HG03060 (cell line): ENCODE data around the gene SMLR1.

Experiments used
- ATAC-seq: cut with Tn5 transposase; IDR thresholded peaks from one replicate; pipeline ENCODE4 v1.9.1; 2021; ENCODE audit warnings: low read depth, moderate number of reproducible peaks; ENCODE audit not compliant: unreplicated experiment

SMLR1 gene

DNA sequence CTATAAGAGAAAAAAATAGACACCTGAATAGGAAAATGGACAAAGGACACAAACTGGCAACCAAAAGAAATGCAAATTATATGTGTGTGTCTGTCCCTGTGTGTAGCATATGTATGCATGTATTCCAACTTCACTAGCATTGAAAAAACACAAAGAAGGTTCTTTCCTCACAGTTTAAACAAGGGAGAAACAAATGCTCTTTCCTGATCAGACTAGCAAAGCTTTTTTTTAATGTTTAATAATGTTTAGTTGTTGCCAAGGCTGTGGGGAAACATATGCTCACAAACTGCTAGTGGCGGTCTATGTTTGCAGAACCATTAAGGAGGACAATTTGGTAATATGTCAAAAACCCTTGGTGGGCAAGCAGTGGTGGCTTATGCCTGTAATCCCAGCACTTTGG is 22.4 kb downstream of the SMLR1 start:
- ATAC-seq = no peak

- no peak for ATAC-seq
Measured at GRCh38 chr6:130851026-130851425, 23.8 kb downstream of the SMLR1 start.

GRCh38 chr6:130852844-130853554 is 25.8 kb downstream of the SMLR1 start:
- no peak for ATAC-seq

DNA sequence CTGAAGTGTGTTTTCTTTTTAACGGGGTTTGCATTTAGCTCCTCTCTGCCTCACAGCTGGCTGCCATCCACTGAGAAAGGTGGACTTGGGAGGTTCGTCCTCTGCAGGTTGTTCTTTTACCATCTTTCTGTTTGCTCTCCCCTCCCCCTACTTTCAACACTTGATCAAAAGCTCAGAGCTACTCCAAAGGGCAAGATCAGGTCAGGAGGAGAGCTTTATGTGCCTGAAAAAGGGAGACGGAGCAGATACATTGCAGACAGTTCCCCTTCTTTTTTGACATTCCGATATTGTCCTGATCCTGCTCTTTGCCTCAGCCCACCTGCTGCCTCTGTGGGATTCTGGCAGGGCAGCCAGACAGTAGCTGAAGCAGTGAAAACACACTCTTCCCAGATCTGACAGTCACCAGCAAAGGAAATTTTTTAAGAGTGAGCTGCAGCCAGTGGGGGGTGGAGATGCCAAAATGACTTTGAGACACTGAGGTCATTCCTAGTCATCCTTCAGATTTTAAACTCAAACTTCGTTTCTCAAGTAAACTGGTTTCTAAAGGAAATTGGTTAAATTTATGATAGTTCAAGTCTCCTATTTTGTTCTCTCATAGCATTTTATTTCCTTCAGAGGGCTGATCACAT is 26.5 kb downstream of the SMLR1 start:
- ATAC-seq = no peak

DNA sequence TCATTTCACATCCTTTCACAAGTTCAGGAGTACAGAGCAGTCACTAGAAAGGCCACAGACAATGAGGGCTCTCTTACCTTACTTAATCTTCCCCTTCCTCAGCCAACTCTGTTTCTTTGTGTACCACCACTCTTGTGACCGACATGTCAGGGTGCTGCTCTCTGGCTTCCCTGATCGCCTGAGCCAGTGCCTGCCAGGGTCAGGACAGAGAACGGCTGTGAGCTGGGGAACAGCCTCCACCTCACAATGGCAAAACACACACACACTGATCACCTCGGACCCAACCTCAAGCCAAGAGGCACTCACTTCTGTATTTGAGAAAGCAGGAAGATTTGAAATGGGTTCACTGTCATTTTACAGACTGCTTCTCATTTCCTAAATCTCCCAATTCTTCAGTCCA is 30.8 kb downstream of the SMLR1 start:
- no peak for ATAC-seq

GRCh38 chr6:130858498-130859160 is 31.4 kb downstream of the SMLR1 start:
- no peak for ATAC-seq

DNA sequence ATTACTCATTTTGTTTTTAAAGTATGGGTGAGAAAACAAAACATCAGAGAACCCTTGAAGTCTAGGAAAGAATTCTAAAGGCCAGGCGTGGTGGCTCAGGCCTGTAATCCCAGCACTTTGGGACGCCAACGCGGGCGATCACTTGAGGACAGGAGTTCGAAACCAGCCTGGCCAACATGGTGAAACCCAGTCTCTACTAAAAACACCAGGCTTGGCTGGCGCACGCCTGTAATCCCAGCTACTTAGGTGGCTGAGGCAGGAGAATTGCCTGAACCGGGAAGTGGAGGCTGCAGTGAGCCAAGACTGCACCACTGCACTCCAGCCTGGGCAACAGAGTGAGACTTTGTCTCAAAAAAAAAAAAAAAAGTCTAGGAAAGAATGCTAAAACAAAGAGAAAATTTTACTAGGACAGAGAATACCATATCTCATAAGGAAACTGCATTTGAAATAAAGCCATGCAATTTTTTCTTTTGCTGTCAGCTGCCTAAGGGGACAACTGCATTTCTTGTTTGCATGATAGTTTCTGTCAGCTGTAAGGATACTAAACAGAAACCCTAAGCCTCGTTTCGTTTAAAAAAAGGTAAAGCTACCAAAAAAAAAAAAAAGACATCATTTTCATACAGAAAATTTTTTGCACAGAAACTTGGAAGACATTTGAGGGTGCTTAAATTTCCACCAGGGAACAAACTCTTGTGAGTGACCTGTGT is 32.1 kb downstream of the SMLR1 start:
- ATAC-seq = no peak

GRCh38 chr6:130862370-130862769 is 35.2 kb downstream of the SMLR1 start:
- ATAC-seq = no peak

- no peak for ATAC-seq
Measured at GRCh38 chr6:130863415-130864230, 36.4 kb downstream of the SMLR1 start.

DNA sequence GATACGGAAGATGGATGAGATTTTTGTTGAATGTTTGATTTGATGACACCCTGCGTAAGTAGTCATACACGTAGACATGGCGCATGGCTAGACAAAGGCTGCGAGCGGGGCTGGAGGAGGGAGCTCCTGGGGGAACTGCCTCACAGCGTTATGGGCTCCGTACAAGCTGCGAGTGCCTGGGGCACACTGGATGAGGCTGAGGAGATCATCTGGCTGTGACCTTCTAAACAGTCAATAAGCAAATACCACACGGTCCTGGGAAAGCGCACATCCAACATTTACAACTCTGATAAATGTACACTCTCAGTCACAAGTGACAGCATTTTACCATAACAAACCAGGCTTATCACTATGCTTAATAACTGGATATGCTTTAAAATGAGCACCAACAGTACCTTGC is 37.1 kb downstream of the SMLR1 start:
- no peak for ATAC-seq

DNA sequence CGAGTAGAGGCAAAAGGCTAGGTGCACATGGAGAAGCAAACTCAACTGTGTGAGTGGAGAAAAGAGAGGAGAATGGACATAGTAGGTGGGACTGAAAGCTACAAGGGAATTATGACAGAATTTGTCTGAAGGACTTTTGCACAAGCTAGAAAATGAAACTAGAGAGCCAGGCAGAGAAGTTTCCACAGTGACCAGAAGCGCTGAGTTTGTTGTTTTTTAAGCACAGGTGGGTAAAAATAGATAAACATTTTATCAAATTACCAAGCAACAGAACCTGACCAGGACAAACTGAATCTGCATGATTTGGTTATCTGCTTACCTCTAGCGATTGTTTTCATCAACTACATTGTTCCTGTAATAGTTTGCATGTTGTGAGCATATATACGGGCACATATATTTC is 38.6 kb downstream of the SMLR1 start:
- ATAC-seq = no peak

DNA sequence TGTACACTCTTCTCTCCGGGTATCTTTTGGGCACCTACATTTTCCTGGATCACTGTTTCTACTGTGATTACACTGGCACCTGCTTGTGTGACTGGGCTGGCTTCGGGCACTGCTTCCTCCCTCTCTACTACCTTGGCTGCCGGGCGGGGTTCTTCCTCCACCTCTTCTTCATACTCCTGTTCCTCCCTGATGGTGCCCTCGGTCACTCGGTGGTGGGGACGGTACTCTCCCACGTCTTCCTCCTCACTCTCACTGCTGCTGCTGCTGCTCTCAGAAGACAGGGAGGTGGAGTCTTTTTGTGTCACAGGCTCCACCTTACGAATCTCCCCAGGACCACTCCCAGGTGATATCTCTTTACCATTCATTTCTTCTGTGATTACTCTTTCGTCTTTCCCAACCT is 42.5 kb downstream of the SMLR1 start:
- no peak for ATAC-seq

GRCh38 chr6:130870179-130870880 is 43.1 kb downstream of the SMLR1 start:
- no peak for ATAC-seq

DNA sequence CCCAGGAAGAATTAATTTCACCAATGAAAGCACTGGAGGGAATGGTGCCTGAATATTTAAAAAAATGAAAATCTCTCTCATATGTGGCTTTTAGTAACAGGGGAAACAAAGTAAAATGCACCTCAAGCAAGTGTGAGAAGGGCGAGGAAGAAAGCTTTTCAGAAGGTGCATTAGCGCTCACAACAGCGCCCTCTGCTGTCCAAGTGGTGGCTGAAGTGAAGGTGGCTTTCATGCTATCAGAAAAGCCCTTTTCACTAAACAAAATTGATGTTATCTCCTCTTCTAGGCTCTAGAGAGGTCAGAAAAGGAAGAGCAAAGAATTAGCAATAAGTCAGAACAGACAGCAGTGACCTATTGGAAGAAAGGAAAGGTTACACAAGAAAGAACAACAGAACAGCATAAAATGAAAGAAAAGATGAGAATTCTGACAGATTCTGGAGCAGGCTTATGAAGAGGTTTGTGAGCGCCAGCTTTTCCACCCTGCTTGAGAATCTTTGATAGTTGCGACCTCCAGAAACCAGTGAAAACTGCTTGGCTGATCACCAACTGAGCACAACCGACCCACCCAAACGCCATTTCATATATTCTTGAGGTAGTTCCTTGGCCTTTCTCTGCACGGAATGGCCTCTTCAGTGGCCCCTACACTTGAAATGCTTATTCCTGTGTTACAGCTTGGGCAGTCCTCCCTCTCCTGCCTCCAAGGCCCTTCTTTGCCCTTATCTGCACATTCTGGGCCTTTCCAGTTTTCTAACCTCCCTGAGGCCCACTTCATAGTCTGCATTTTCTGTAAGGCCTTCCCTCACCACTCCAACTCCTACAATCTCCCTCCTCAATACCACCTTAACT is 45.3 kb downstream of the SMLR1 start:
- ATAC-seq = no peak

DNA sequence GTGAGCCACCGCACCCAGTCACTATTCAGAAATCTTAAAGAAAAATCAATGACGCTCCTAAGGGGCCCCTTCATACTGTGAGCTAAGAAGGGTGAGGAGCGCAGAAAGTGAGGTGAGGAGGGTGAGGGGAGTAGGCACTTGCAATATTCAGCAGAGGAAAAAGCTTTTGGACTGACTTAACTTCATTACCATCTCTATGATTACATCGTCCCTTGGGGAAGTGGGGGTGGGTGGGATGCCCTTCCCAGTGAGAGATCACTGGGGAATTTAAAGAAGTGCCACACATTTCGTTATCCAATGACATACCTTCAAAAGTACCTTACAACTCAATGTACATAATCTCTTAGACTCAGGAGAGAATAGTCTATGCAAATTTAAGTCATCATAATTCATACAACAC is 46.5 kb downstream of the SMLR1 start:
- no peak for ATAC-seq

GRCh38 chr6:130879826-130880225 is 52.6 kb downstream of the SMLR1 start:
- ATAC-seq = no peak

GRCh38 chr6:130882370-130882769 is 55.2 kb downstream of the SMLR1 start:
- ATAC-seq = no peak

DNA sequence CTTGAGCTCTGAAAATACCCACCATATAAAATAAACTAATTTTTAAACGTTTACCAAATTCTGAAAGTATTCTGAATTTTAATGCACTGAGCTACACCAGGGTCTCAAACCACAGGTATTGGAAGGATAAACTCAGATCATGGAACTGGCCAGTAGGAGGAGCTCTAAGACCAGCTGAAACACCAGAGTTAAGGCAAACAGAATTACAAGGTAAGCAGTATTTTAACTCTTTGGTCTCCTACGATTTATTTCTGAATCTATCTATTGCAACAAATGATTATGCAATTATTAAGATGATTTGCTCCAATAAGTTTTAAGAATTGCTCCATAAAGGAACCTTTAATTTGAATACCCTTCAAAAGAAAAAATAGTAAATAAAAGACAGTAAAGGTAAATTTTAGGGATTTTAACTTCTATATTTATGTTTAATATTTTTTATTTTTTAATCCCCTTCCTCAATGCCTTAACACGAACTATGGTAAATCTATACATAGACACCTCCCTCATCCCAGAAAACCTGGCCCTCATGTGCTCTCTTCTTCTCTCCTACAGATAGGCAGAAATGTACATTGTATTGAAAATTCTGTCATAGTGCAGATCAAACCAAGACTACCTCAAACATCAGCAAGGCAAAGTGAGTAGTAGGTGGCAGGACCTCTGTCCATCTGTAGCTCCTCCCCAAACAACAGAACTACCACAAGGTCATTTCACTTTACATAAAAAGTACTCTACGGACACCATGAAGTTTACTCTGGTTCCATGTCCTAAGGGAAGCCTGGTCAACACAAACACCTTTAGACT is 58.4 kb downstream of the SMLR1 start:
- ATAC-seq = peak; percentile 65
